Measurements from ENCODE around the gene GSTO1.

- TF ChIP-seq, protein P1, sequence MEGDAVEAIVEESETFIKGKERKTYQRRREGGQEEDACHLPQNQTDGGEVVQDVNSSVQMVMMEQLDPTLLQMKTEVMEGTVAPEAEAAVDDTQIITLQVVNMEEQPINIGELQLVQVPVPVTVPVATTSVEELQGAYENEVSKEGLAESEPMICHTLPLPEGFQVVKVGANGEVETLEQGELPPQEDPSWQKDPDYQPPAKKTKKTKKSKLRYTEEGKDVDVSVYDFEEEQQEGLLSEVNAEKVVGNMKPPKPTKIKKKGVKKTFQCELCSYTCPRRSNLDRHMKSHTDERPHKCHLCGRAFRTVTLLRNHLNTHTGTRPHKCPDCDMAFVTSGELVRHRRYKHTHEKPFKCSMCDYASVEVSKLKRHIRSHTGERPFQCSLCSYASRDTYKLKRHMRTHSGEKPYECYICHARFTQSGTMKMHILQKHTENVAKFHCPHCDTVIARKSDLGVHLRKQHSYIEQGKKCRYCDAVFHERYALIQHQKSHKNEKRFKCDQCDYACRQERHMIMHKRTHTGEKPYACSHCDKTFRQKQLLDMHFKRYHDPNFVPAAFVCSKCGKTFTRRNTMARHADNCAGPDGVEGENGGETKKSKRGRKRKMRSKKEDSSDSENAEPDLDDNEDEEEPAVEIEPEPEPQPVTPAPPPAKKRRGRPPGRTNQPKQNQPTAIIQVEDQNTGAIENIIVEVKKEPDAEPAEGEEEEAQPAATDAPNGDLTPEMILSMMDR (conservative IDR thresholded peaks at IDR 0.05; ENCODE audit: low read depth, low read length) = no peak
- TF ChIP-seq EZH2 (IDR thresholded peaks at IDR 0.05; ENCODE audit: borderline replicate concordance, low read depth, low read length, poor library complexity, severe bottlenecking) = no peak
Observed at GRCh38 chr10:104314591-104315485, 60.1 kb downstream of the GSTO1 start.
